GM19438 (cell line): ENCODE results near the gene STPG4.
"Not testable (repeated sequence)": the region's sequence is repeated elsewhere in the genome, so short reads cannot be mapped to it uniquely, and the experiment has no call there.

Experiments used
- ATAC-seq: cut with Tn5 transposase; IDR thresholded peaks from one replicate; pipeline ENCODE4 v1.9.1; 2021; ENCODE audit warnings: low read depth; ENCODE audit not compliant: unreplicated experiment

STPG4 gene

GRCh38 chr2:47129191-47129706 lies 25.9 kb downstream of the STPG4 start:
- no peak for ATAC-seq

GRCh38 chr2:47128705-47129104 lies 26.4 kb downstream of the STPG4 start:
- no peak for ATAC-seq

DNA sequence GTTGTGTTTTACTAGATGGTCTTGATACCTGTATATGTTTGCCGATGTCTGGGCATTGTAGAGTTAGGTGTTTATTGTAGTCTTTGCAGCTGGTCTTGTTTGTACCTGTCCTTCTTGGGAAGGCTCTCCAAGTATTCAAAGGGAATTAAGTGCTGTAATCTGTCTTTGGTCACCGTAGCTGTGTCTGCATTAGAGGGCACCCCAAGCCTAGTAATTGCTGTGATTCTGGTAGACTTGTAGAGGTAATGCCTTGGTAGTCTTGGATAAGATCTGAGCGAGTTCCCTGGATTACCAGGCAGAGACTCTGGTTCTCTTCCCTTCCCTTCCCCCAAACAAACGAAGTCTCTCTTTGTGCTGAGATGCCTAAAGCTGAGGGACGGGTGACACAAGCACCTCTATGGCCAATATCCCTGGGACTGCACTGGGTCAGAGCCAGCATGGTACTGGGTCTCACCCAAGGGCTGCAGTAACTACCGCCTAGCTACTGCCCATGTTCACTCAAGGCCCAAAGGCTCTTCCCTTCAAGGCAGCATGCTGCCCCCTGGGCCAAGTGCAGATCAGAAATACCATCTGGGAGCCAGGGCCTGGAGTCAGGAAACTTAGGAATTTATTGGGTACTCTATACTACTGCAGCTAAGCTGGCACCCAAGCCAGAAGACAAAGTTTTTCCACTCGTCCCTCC lies 27.1 kb downstream of the STPG4 start:
- ATAC-seq = no peak

DNA sequence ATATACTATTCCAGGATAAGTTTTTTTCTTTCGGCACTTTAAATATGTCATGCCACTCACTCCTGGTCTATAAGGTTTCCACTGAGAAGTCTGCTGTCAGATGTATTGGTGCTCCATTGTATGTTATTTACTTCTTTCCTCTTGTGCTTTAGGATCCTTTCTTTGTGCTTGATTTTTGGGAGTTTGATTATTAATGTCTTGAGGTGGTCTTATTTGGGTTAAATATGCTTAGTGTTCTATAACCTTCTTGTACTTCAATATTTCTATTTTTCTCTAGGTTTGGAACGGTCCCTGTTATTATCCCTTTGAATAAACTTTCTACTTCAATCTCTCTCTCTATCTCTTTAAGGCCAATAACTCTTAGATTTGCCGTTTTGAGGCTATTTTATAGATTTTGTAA lies 28.3 kb downstream of the STPG4 start:
- ATAC-seq = no peak

DNA sequence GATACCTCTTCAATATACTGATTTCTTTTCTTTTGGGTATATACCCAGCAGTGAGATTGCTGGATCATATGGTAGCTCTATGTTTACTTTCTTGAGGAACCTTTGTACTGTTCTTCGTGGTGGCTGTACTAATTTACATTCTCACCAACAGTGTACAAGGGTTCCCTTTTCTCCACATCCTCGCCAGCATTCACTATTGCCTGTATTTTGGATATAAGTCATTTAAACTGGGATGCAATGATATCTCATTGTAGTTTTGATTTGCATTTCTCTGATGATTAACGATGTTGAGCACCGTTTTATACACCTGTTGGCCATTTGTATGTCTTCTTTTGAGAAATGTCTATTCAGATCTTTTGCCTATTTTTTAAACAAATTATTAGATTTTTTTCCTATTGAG lies 30.4 kb downstream of the STPG4 start:
- ATAC-seq = not testable (repeated sequence)

GRCh38 chr2:47120424-47120823 lies 34.7 kb downstream of the STPG4 start:
- ATAC-seq = not testable (repeated sequence)

DNA sequence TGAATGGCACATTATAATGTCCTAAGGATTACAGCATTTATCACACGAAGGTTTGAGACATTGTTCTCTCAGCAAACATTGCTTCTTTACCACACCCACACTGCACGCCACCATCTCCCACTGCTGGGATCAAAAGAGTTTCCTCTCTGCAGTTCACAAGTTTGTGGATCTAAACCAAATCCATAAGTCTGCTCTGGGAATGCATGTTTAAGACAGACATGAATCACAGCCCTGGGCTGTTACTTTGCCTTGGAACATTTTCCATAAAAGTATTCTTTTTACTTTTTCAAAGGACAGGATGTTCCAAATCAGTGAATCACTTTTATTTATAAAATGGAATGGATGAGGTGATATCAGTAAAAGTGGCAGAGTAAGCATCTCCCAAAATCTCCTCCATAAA lies 36.1 kb downstream of the STPG4 start:
- ATAC-seq = no peak

DNA sequence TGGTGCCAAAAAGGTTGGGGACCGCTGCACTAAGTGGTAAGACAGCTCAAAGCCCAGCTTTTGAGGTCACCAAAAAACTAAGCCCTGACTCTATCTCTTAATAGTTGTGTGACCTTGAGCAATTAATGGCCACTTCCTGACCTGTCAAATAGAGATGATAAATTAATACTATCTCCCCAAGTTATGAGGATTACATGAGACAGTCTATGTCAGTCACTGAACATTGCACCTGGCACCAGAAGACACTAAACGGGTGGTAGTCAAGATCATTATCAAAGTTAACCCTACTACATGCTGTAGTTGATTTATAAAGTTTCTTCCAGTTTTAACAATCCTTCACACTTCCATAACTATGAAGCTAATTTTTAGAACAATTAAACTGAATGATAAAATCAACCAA lies 36.5 kb downstream of the STPG4 start:
- ATAC-seq = no peak

- ATAC-seq = no peak
Observed at GRCh38 chr2:47112665-47113435, 42.3 kb downstream of the STPG4 start.

DNA sequence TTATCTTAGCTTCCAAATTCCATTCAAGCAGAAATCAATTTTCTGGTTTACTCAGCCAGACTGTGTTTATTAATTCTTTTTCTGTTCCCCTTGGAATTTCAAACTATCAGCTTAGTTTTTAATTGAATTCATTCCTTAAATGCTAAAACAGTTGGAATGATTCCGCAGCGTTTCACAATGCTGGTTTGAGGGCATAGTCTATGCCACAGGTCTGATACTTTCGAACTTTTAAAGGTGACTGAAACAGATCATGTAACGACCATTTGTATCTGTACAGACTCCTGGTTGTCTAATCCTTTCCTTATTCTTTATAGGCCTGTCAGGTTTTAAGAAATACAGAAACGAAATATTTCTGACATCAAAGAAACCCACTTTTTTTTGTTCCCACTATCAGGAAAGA lies 45.4 kb downstream of the STPG4 start:
- no peak for ATAC-seq

DNA sequence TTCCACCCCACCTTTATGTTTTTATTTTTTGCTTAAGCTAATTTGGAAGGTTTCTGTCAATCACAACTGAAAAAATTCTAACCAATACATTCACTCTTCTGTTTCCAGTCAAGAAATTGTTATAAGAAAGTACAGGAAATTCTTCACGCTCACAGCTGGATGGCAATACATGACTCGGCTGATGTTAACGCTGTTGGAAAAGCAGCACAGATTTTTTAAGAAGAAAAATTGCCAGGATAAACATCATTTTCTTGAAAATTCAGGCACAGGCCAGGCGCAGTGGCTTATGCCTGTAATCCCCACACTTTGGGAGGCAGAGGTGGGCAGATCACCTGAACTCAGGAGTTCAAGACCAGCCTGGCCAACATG lies 46.1 kb downstream of the STPG4 start:
- ATAC-seq = no peak

- not testable (repeated sequence) for ATAC-seq
Observed at GRCh38 chr2:47108267-47109006, 46.7 kb downstream of the STPG4 start.

- not testable (repeated sequence) for ATAC-seq
Observed at GRCh38 chr2:47107201-47107600, 47.9 kb downstream of the STPG4 start.

DNA sequence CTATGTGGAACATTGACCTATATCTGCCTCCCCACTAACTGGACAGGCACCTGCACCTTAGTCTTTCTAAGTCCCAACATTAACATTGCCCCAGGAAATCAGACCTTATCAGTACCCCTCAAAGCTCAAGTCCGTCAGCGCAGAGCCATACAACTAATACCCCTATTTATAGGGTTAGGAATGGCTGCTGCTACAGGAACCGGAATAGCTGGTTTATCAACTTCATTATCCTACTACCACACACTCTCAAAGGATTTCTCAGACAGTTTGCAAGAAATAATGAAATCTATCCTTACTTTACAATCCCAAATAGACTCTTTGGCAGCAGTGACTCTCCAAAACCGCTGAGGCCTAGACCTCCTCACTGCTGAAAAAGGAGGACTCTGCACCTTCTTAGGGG lies 48.9 kb downstream of the STPG4 start:
- not testable (repeated sequence) for ATAC-seq

DNA sequence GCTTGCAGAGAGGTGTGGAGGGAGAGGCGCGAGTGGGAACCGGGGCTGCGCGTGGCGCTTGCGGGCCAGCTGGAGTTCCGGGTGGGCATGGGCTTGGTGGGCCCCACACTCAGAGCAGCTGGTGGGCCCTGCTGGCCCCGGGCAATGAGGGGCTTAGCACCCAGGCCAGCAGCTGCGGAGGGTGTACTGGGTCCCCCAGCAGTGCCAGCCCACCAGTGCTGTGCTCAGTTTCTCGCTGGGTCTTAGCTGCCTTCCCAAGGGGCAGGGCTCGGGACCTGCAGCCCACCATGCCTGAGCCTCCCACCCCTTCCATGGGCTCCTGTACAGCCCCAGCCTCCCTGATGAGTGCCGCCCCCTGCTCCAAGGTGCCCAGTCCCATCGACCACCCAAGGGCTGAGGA lies 55.4 kb downstream of the STPG4 start:
- not testable (repeated sequence) for ATAC-seq

- ATAC-seq = no peak
Observed at GRCh38 chr2:47098953-47099352, 56.2 kb downstream of the STPG4 start.

DNA sequence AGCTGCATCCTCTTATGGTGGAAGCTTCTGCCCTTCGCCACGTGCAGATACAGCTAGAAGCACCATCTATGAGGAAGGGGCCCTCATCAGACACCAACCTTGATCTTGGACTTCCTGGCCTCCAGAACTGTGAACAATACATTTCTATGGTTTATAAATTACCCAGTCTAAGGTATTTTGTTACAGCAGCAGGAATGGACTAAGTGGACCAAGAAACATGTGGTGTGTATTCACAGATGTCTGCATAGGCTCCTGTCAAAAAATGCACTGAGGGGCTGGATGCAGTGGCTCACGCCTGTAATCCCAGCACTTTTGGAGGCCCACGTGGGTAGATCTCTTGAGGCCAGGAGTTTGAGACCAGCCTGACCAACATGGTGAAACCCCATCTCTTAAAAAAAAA lies 57.5 kb downstream of the STPG4 start:
- no peak for ATAC-seq

- no peak for ATAC-seq
Observed at GRCh38 chr2:47096451-47096850, 58.7 kb downstream of the STPG4 start.

- no peak for ATAC-seq
Observed at GRCh38 chr2:47095349-47096020, 59.6 kb downstream of the STPG4 start.

- ATAC-seq = no peak
Observed at GRCh38 chr2:47094511-47095142, 60.5 kb downstream of the STPG4 start.
